DOHH2 (cell line): Measurements from ENCODE around the gene ACADS.
A peak's percentile ranks its signal among the peaks of the same experiment; 100 is the strongest.

Experiments used
- H3F3A ChIP-seq: fragments of 200-600 bp; sonication (generic), shearing (Covaris generic); 2 replicates; pipeline ENCODE4 v1.6.0; 2016; ENCODE audit warnings: antibody characterized with exemption, mild to moderate bottlenecking; ENCODE audit not compliant: control insufficient read depth, insufficient read depth
- H3K27ac ChIP-seq: fragments of 200-600 bp; sonication (generic); 2 replicates; pipeline ENCODE4 v1.5.1; 2014; ENCODE audit warnings: low read depth, mild to moderate bottlenecking, low read length, moderate library complexity
- H3K27me3 ChIP-seq: fragments of 200-600 bp; sonication (generic); 2 replicates; pipeline ENCODE4 v1.6.1; 2014; ENCODE audit warnings: mild to moderate bottlenecking, low read length, mixed read lengths; ENCODE audit not compliant: control insufficient read depth
- H3K36me3 ChIP-seq: fragments of 200-600 bp; sonication (generic); 2 replicates; pipeline ENCODE4 v1.6.1; 2014; ENCODE audit warnings: mild to moderate bottlenecking, low read length, moderate library complexity, mixed read lengths; ENCODE audit not compliant: control insufficient read depth
- H3K4me1 ChIP-seq: fragments of 200-600 bp; sonication (generic); 2 replicates; pipeline ENCODE4 v1.6.1; 2014; ENCODE audit warnings: mild to moderate bottlenecking, low read length, mixed read lengths; ENCODE audit not compliant: control insufficient read depth
- H3K4me2 ChIP-seq: fragments of 200-600 bp; sonication (generic); 2 replicates; pipeline ENCODE4 v1.6.0; 2014; ENCODE audit warnings: mild to moderate bottlenecking, low read length, moderate library complexity
- H3K4me3 ChIP-seq: fragments of 200-600 bp; sonication (generic); 2 replicates; pipeline ENCODE4 v1.5.1; 2014; ENCODE audit warnings: mild to moderate bottlenecking, low read length, mixed read lengths
- H3K79me2 ChIP-seq: fragments of 200-600 bp; sonication (generic); 2 replicates; pipeline ENCODE4 v1.6.1; 2014; ENCODE audit warnings: mild to moderate bottlenecking, low read length, mixed read lengths; ENCODE audit not compliant: control insufficient read depth
- H3K9me2 ChIP-seq: fragments of 200-600 bp; sonication (generic); replicated peaks from 2 replicates; pipeline ENCODE4 v1.6.1; 2014; ENCODE audit warnings: mild to moderate bottlenecking, low read length, mixed read lengths; ENCODE audit not compliant: control insufficient read depth
- H3K9me3 ChIP-seq: fragments of 200-600 bp; sonication (generic); 2 replicates; pipeline ENCODE4 v1.6.1; 2014; ENCODE audit warnings: antibody characterized with exemption, low read length, mixed read lengths; ENCODE audit not compliant: control insufficient read depth, insufficient read depth
- H4K20me1 ChIP-seq: fragments of 200-600 bp; sonication (generic); 2 replicates; pipeline ENCODE4 v1.6.0; 2014; ENCODE audit warnings: low read depth, mild to moderate bottlenecking, antibody characterized with exemption, low read length, moderate library complexity; ENCODE audit not compliant: control insufficient read depth, insufficient read depth
- EZH2phosphoT487 ChIP-seq: fragments of 200-600 bp; sonication (generic); IDR thresholded peaks from 2 replicates; pipeline ENCODE4 v1.6.1; 2017; ENCODE audit warnings: borderline replicate concordance, mild to moderate bottlenecking, antibody characterized with exemption, low read length, moderate library complexity, mixed read lengths
- TF ChIP-seq, protein P1 (sequence below): fragments of 200-600 bp; sonication (generic); IDR thresholded peaks from one replicate; pipeline ENCODE4 v1.5.1; 2014; ENCODE audit warnings: antibody characterized with exemption, mild to moderate bottlenecking, low read depth, low read length; ENCODE audit not compliant: poor library complexity, severe bottlenecking

The ACADS gene

DNA sequence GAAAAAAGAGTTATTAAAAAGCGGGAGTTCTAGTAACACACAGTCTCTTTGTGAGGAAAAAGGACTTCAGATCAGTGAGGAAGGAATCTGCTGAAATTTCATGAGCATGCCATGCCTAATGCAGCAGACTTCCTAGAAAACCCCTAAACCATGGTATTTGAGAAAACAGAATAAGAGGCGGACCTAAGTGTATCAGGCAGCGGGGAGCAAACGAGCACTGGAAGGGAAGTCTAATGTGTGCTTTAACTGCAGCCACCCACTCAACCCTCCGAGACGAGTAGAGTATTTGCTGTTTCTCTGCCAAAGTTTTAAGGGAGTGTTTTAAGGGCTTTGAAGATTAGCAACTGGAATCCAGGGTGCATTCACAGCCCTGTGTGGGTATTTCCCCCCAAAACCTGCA, 36.5 kb downstream of the ACADS start:
- Histone ChIP-seq H3K4me3 (no peak overlapping the region), H3F3A (peaks cover 4% of the 10 kb centered on the region; the same call in 1 of the 2 replicates), H3K9me2 (no peaks in the 10 kb centered on the region), H3K27ac (no peak overlapping the region), H3K4me2 (no peak overlapping the region), H3K27me3 (no peaks in the 10 kb centered on the region), H3K9me3 (no peaks in the 10 kb centered on the region), H4K20me1 (no peaks in the 10 kb centered on the region), H3K4me1 (peaks cover 26% of the 10 kb centered on the region), H3K79me2 (peaks cover 2% of the 10 kb centered on the region; the same call in 1 of the 2 replicates), H3K36me3 (peaks cover 34% of the 10 kb centered on the region)
- TF ChIP-seq, protein P1, sequence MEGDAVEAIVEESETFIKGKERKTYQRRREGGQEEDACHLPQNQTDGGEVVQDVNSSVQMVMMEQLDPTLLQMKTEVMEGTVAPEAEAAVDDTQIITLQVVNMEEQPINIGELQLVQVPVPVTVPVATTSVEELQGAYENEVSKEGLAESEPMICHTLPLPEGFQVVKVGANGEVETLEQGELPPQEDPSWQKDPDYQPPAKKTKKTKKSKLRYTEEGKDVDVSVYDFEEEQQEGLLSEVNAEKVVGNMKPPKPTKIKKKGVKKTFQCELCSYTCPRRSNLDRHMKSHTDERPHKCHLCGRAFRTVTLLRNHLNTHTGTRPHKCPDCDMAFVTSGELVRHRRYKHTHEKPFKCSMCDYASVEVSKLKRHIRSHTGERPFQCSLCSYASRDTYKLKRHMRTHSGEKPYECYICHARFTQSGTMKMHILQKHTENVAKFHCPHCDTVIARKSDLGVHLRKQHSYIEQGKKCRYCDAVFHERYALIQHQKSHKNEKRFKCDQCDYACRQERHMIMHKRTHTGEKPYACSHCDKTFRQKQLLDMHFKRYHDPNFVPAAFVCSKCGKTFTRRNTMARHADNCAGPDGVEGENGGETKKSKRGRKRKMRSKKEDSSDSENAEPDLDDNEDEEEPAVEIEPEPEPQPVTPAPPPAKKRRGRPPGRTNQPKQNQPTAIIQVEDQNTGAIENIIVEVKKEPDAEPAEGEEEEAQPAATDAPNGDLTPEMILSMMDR = no peak
- no peak for TF ChIP-seq EZH2phosphoT487

DNA sequence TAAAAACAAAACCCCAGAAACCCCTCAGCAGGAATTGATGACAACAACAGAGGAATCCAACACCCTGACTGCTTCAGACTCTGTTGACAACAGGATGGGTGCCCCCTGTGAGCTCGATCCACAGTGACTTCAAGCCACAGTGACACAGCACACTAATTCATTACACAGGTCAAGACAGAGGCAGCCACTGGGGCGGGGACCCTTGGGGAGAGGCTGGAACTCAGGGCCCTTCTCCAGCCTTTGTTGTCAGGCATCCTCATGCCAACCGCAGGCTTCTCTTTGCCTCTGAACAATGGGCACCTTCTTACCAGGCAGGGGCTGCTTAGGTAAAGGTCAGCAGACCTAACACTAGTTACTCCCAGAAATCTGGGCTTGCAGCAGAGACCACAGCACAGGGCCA, 37.6 kb downstream of the ACADS start:
- H3K4me2 ChIP-seq = no peak overlapping the region
- no peaks in the 10 kb centered on the region for H3K9me3 ChIP-seq
- peaks cover 2% of the 10 kb centered on the region; the same call in 1 of the 2 replicates for H3K79me2 ChIP-seq
- H3K4me1 ChIP-seq = peaks cover 38% of the 10 kb centered on the region
- no peaks in the 10 kb centered on the region for H3K9me2 ChIP-seq
- peaks cover 41% of the 10 kb centered on the region for H3K36me3 ChIP-seq
- H3F3A ChIP-seq = peaks cover 9% of the 10 kb centered on the region
- H4K20me1 ChIP-seq = no peaks in the 10 kb centered on the region
- H3K27ac ChIP-seq = no peak overlapping the region
- TF ChIP-seq, protein P1 = no peak
- TF ChIP-seq EZH2phosphoT487 = no peak
- no peak overlapping the region for H3K4me3 ChIP-seq
- no peaks in the 10 kb centered on the region for H3K27me3 ChIP-seq

DNA sequence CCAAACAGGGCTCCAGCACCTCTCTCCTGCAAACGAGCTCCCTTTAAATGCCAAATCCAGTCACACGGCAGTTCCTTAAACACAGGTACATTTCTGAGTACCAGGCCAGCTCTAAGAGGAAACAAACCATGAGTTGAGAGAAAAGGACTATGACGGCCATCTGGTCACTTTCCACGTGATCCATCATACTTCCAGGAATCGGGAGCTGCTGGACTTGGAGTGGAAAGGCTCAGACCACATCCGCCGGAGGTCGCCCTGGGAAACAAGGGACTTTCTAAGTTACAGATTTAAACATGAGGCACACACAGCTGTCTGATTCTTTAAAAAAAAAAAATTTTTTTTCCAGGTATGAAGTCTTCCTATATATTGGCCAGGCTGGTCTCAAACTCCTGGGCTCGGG, 39.2 kb downstream of the ACADS start:
- H4K20me1 ChIP-seq = no peaks in the 10 kb centered on the region
- peaks cover 2% of the 10 kb centered on the region; the same call in 1 of the 2 replicates for H3K79me2 ChIP-seq
- H3K4me3 ChIP-seq = no peak overlapping the region
- peaks cover 49% of the 10 kb centered on the region for H3K36me3 ChIP-seq
- no peak overlapping the region for H3K4me2 ChIP-seq
- TF ChIP-seq EZH2phosphoT487 = no peak
- TF ChIP-seq, protein P1 = no peak
- no peaks in the 10 kb centered on the region for H3K27me3 ChIP-seq
- no peaks in the 10 kb centered on the region for H3K9me2 ChIP-seq
- H3K4me1 ChIP-seq = peaks cover 51% of the 10 kb centered on the region
- no peak overlapping the region; the same call in 1 of the 2 replicates for H3K27ac ChIP-seq
- H3F3A ChIP-seq = peaks cover 12% of the 10 kb centered on the region
- no peaks in the 10 kb centered on the region for H3K9me3 ChIP-seq

DNA sequence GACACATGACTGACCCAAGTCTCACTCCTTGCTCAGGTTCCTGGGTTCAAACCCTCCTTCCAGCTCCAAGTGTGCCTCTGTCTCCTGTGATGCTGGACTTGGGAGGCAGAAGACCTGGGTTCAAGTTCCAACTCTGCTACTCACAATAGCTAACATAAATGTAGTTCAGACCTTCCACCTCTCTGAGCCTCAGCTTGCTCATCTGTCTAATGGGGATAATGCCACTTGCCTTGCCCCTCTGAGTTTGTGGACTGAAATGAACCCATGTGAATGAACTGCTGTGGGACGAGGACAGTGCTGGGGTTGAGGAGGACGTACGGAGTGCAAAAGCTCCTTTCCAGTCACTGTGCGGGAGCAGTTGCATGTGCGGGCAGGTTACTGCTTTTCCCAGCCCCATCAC, 40.9 kb downstream of the ACADS start:
- TF ChIP-seq, protein P1 = no peak
- no peak for TF ChIP-seq EZH2phosphoT487
- Histone ChIP-seq H3K9me2 (no peaks in the 10 kb centered on the region), H3K9me3 (no peaks in the 10 kb centered on the region), H3K27ac (peak overlapping the region; percentile 77), H4K20me1 (no peaks in the 10 kb centered on the region), H3F3A (peaks cover 12% of the 10 kb centered on the region), H3K27me3 (no peaks in the 10 kb centered on the region), H3K4me2 (peak overlapping the region; percentile 79), H3K36me3 (peaks cover 45% of the 10 kb centered on the region), H3K79me2 (peaks cover 2% of the 10 kb centered on the region; the same call in 1 of the 2 replicates), H3K4me3 (peak overlapping the region; percentile 64), H3K4me1 (peaks cover 66% of the 10 kb centered on the region)
